GM19438 (cell line): ENCODE measurements around the gene ATP5PD.
A peak's percentile ranks its signal among the peaks of the same experiment; 100 is the strongest.
"Not testable (repeated sequence)": the region's sequence is repeated elsewhere in the genome, so short reads cannot be mapped to it uniquely, and the experiment has no call there.

Source experiments
- ATAC-seq: cut with Tn5 transposase; IDR thresholded peaks from one replicate; pipeline ENCODE4 v1.9.1; 2021; ENCODE audit warnings: low read depth; ENCODE audit not compliant: unreplicated experiment

ATP5PD gene

GRCh38 chr17:75077496-75078283, 30.9 kb upstream of the ATP5PD start:
- ATAC-seq = peak; percentile 44

- ATAC-seq = no peak
Measured at GRCh38 chr17:75077072-75077495, 30.3 kb upstream of the ATP5PD start.

- no peak for ATAC-seq
Measured at GRCh38 chr17:75075597-75076336, 29.0 kb upstream of the ATP5PD start.

- no peak for ATAC-seq
Measured at GRCh38 chr17:75074532-75074931, 27.8 kb upstream of the ATP5PD start.

GRCh38 chr17:75073618-75074047, 26.9 kb upstream of the ATP5PD start:
- ATAC-seq = no peak

GRCh38 chr17:75072909-75073308, 26.1 kb upstream of the ATP5PD start:
- not testable (repeated sequence) for ATAC-seq

- not testable (repeated sequence) for ATAC-seq
Measured at GRCh38 chr17:75071478-75072271, 24.9 kb upstream of the ATP5PD start.

- no peak for ATAC-seq
Measured at GRCh38 chr17:75069783-75070182, 23.0 kb upstream of the ATP5PD start.

- no peak for ATAC-seq
Measured at GRCh38 chr17:75068750-75069149, 22.0 kb upstream of the ATP5PD start.

- no peak for ATAC-seq
Measured at GRCh38 chr17:75067856-75068255, 21.1 kb upstream of the ATP5PD start.

GRCh38 chr17:75065562-75066151, 18.9 kb upstream of the ATP5PD start:
- no peak for ATAC-seq

GRCh38 chr17:75064867-75065561, 18.2 kb upstream of the ATP5PD start:
- no peak for ATAC-seq

GRCh38 chr17:75064460-75064859, 17.7 kb upstream of the ATP5PD start:
- no peak for ATAC-seq

- no peak for ATAC-seq
Measured at GRCh38 chr17:75064040-75064439, 17.3 kb upstream of the ATP5PD start.

GRCh38 chr17:75063626-75064025, 16.9 kb upstream of the ATP5PD start:
- no peak for ATAC-seq

GRCh38 chr17:75063201-75063600, 16.4 kb upstream of the ATP5PD start:
- no peak for ATAC-seq

- no peak for ATAC-seq
Measured at GRCh38 chr17:75061618-75062017, 14.8 kb upstream of the ATP5PD start.

- no peak for ATAC-seq
Measured at GRCh38 chr17:75061055-75061438, 14.3 kb upstream of the ATP5PD start.

- ATAC-seq = no peak
Measured at GRCh38 chr17:75060434-75061054, 13.8 kb upstream of the ATP5PD start.
